GM10266 (cell line): ENCODE results near the gene NPTX1.

Experiments
- DNase-seq: peaks from one replicate; pipeline ENCODE4 v3.0.0; 2012; ENCODE audit errors: extremely low spot score
- CTCF ChIP-seq: IDR thresholded peaks from 2 replicates; pipeline ENCODE4 v1.5.1; 2012; ENCODE audit warnings: mild to moderate bottlenecking, low read depth; ENCODE audit not compliant: control insufficient read depth, insufficient read depth; ENCODE audit errors: missing control alignments

The NPTX1 gene

DNA sequence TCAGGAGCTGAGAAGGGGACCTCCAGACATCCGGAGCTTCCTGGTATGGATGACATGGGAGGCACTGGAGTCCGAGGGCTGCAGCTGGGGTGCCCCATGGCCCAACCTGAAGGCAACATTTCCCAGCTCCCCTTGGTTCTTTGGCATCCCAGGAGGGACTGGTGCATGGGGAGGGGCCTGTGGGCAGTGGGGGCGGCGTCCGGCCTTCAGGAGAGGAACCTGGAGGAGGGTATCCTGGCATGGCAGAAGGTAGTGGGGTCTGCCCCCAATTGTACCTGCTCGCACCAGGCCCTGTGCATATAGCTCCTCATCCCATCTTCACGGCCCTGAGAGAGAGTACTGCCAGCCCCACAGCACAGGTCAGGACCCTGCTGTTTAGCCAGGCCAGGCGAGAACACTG is 11.9 kb downstream of the NPTX1 start:
- no peak for DNase-seq
- no peak for TF ChIP-seq CTCF

- no peak for TF ChIP-seq CTCF
- DNase-seq: no peak
Observed at GRCh38 chr17:80463784-80464400, 12.5 kb downstream of the NPTX1 start.

DNA sequence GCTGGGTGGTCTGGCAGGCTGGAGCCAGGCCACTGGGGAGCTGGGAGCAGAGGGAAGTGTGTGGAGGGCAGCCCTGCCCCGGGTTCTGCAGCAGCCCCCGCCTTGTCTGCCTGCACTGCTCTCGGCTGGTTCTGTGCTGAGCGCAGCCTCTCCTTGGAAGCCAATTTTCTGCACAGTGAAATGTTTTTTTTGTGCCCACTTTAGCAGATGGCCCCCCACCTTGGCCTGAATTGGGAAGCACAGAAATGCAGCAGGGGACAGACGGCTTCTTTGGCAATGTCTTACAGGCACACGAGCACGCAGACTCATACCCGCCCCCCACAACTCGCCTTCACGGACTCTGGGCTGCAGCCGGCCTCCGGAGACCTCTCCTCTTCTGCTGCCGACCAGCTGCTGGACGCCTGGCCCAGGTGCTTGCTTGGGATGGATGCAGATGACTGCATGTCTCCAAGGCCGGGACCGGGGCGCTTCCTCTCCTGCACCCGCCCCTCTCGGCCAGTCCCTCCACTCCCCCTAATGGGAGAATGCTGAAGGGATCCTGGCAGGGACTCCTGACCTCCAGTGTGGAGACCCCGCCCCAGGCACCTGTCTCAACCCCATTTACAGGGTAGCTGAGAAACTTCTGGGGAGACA is 14.8 kb downstream of the NPTX1 start:
- DNase-seq: no peak
- TF ChIP-seq CTCF: no peak

DNA sequence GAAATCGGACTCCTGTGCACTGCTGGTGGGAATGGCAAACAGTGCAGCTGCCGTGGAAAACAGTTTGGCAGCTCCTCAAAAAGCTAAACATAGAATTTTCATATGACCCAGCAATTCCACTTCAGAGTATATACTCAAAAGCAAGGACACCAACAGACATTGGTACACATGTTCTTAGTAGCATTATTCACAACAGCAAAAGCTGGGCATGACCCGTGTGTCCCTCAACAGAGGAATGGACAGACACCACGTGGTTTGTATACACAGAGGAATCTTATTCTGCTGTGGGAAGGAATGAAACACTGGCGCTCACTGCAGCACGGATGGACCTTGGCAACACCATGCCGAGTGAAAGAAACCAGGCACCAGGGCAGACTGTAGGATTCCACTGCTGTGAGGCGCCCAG is 16.0 kb downstream of the NPTX1 start:
- no peak for DNase-seq
- no peak for TF ChIP-seq CTCF

DNA sequence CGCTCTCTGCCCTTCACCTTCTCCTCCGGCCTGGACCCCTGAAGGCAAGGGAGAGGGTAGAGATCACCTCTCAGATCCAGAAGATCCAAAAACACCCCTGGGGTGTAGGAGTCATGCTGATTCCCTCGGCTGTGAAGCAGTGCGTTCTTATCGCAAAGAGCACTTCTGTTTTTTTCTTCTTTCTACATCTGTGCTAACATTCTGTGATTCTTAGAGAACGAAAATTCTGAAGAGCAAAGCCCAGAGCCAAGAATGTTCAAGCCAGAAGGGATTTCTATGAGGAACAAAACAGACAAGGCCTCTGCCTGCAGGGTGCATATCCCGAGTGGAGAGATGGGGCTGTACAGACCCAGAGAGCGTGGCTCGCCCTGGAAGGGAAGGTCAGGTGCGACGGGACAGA is 17.2 kb downstream of the NPTX1 start:
- DNase-seq: no peak
- TF ChIP-seq CTCF: no peak

DNA sequence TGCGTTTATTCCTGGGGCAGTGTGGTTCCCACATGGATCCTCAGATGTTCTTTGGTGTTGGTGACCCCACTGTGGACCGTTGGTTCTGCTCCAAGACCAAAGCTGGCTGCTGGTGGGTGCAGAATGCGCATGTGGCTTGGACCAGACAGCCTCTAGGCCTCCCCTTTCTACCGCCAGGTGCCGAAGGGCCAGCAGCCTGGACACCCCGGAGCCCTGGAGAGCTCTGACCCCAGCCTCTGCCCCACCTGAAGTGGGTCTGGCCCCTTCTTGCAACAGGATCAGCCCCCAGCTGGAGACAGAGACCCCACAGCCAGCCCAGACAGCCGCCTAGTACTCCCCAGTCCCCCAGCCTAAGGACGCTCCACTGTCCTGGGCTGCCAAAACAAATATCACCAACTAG is 18.4 kb downstream of the NPTX1 start:
- DNase-seq: no peak
- no peak for TF ChIP-seq CTCF

DNA sequence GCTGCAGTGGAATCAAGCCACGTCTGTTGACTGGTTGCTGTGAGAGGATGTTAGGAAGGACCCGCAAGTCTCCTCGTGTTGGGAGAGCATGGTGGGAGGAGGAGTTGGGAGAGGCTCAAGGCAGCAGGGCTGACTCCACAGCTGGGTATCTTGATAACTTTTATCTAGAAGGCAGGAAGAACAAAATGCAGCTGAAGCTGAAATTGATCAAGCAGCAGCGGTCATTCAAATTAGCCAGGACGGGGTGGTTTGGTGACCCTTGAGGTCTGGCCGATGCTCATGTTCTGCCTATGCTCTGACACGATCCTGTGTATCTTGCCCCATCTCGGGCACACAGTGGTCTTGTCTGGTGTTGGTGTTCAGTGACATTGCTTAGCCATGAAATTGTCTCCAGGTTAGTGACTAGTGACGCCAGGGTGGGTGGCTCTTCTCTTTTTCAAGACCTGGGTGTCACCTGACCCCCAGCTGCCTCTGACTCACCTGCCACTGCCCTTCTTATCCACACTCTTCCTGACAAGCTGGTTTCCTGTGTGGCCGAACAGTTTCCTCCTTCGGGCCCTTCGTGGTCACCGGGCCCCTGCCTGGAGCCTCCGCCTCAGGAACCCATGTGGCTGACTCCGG is 19.1 kb downstream of the NPTX1 start:
- no peak for TF ChIP-seq CTCF
- DNase-seq: no peak
